Measurements from ENCODE around the gene TNS2. TPM values are rescaled to one million over a fixed set of nuclear protein-coding genes. Genes with fewer than 3 reads are reported as not detected.

The TNS2 gene
- total RNA-seq, 2 donors from 2014 or later, result 1.2 to 2.1 TPM

DNA sequence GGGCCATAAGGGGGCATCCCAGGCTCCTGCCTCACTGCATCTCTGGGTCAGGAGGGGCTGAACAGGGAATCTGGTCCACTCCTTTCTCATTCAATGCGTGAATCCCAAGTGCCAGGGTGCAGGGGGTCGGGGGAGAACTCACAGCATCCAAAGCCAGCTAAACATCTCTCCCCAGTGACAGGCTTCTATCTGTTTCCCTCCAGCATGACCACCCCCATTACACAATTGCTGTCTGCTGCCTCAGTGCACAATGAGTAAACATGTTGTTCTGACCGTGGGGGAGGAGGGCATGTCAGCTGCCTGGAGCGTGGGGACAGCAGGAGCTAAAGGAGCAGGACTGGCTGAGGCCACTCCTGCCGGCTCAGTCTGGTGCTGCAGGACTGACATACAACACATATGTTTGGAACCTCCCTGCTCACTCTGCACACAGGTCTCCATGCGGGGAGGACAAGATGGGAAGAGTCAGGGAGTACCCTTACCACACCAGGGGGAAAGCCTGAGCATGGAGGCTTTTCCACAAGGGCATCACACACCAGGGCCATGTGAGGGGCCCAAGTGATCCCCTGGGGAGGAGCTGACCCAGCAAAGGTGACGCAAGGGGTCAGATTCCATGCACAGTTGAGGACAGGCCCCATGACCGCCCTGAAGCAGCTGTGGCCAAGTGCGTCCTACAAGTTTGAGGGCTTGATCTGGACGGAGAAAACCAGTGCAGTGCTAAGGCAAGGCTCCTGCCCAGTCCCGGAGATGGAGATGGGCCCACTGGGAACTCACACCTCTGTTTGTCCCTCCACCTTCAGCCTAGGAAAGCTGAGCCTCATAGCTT lies 1.4 kb downstream of the TNS2 start:
- Mint-ChIP-seq H3K9me3 (no peaks in the 10 kb centered on the region), H3K27ac (no peak overlapping the region), H3K36me3 (no peaks in the 10 kb centered on the region)
- ATAC-seq, result no peak
- no peak for DNase-seq (ENCODE audit: low spot score in 2 of 2)

DNA sequence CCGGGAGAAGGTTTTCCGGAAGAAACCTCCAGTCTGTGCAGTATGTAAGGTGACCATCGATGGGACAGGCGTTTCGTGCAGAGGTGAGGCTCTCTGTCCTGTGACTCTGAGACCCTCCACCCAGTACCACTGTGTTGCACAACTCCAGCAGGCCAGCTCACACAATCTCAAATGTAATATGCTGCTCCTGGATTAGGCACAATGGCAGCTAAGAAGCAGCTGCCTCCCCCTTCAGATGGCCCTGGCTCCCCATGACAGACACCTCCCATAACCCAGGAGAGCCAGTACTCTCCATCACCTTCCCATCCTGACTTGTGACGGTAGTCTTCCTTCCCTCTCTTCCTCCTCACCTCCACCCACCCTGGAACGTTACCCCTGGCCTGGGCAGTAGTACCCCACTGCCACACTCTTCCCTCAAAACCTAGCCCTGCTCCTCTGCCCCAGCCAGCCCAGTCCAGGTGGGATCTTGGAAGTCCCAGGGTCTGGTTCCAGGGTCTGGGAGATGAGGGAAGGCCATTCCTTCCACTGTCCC lies 2.1 kb downstream of the TNS2 start:
- no peaks in the 10 kb centered on the region for H3K36me3 Mint-ChIP-seq
- ATAC-seq (no peak), DNase-seq (ENCODE audit: low spot score in 2 of 2) (no peak)
- H3K27ac Mint-ChIP-seq, result no peak overlapping the region
- H3K9me3 Mint-ChIP-seq, result no peaks in the 10 kb centered on the region

DNA sequence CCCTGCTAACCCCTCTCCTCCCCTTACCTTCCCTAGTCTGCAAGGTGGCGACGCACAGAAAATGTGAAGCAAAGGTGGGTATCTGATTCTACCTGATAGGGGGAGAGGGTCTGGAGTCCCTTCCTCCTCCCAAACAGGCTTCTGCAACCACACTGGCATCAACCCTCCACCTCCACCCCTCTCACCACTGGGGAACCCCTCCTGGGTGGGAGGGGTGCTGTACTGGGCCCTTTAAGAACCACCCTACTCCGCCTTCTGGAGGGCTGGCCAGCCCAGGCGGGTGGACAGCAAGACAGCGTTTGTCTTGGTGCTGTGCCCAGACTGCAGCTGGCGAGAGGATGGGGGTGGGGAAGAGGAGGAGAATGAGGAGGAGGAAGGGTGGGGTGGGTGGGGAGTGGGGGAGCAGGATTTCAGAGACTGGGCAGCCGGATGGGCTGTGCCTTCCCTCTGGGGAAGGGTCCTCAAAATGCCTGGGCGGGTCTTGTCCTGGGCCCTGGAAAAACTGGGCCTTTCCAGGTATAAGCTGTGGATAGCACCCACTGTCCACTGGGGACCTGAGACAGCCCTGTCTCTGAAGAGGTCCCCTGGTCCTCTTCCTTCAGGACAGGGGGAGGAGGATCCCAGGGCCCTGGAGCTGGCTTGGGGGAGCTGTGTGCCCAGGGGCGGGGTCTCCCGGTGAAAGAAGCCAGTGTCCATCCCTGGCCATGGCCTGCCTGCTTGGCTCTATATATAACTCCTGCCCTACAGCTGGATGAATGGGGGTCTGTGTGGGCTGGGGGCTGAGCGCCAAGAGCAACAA lies 2.8 kb downstream of the TNS2 start:
- Mint-ChIP-seq H3K9me3 (no peaks in the 10 kb centered on the region), H3K36me3 (no peaks in the 10 kb centered on the region), H3K27ac (no peak overlapping the region)
- no peak for ATAC-seq
- DNase-seq (ENCODE audit: low spot score in 2 of 2), result no peak

DNA sequence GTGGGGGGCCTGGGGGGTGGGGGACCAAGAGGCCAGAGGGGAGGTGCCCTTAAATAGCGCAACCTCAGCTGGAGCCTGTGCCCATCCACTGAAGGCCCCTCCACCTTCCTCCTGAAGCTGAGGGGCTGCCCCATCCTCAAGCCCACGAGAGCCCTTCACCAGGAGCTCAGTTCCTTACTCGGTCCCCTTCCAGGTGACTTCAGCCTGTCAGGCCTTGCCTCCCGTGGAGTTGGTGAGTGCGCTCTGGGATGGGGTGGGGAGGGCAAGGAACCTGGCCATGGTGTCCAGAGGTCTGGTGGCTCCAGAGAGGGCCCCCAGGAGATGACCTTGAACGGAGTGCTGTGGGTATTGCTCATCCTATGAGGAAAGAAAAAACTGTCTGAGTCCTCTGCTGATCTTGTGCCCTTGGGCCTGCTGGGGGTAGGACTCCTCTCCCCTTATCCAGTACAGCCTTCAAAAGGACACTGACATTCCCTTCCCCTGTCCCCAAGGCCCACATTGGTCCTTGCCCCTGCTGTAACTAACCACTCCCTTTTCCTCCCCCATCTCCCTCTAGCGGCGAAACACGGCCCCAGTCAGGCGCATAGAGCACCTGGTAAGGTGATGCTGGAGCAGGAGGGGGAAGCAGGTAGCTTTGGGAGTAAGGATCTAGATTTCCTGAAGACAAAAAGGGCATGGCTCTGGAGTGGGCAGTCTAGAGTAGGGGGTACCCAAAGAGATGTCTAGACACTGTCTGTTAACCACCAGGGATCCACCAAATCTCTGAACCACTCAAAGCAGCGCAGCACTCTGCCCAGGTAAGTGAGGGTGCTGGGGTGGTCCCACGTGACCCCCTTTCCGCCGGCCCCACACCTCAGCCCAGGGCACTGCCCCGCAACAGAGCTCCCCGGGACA lies 3.6 kb downstream of the TNS2 start:
- Mint-ChIP-seq H3K36me3 (no peaks in the 10 kb centered on the region), H3K27ac (peak overlapping the region; percentile 74 to 79), H3K9me3 (no peaks in the 10 kb centered on the region)
- ATAC-seq, result peak; percentile 16 to 38
- peak in 1 of 2 donors; percentile 55 for DNase-seq (ENCODE audit: low spot score in 2 of 2)

DNA sequence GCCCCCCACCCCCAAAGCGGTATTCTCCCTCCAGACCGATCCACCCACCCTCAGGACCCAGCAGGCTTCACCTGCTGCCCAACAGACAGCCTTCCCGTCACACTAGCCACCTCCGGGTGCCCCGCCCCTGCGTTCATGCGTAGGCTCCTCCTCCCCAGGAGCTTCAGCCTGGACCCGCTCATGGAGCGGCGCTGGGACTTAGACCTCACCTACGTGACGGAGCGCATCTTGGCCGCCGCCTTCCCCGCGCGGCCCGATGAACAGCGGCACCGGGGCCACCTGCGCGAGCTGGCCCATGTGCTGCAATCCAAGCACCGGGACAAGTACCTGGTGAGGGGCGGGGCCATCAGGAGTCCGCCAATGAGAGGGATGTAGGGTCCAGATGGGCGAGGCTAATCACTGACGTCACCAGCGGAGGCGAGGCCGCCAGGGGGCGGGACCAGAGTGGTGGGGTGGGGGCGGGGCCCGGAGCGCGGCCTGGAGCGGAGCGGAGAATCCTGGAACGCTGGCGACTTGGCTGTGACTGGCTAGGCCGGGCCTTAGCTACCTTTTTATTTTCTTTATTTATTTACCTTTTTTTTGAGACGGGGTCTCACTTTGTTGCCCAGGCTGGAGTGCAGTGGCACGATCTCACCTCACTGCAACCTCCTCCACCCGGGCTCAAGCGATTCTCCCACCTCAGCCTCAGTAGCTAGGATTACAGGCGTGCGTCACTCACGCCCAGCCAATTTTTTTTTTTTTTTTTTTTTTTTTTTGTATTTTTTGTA lies 4.4 kb downstream of the TNS2 start:
- Mint-ChIP-seq H3K9me3 (no peaks in the 10 kb centered on the region), H3K36me3 (no peaks in the 10 kb centered on the region), H3K27ac (peak overlapping the region; percentile 74 to 79)
- peak; percentile 91 to 93 for DNase-seq (ENCODE audit: low spot score in 2 of 2)
- peak; percentile 93 to 94 for ATAC-seq

DNA sequence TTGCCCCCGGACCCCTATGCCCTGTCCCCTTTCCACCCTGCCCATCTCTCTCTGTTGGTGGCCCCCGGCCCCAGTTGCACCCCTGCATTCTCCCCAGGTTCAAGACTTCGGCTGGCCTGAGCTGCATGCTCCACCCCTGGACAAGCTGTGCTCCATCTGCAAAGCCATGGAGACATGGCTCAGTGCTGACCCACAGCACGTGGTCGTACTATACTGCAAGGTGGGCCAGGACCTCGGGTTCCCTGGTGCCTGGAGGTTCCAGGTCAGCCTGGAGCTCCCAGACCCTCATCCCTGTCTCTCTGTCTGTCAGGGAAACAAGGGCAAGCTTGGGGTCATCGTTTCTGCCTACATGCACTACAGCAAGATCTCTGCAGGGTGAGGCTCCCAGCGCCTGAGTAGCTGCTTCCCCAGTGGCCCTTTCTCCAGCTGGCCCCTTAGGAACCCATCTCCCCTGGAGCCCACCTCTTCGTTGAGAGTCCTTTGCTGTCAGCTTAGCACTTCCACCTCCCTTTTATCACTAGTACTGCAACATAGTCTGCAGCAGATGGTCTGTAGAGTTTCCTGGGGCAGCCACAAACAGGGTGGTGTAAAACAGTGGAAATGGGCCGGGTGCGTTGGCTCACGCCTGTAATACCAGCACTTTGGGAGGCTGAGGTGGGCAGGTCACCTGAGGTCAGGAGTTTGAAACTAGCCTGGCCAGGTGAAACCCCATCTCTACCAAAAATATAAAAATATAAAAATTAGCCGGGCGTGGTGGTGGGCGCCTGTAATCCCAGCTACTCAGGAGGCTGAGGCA lies 5.8 kb downstream of the TNS2 start:
- Mint-ChIP-seq H3K36me3 (no peaks in the 10 kb centered on the region), H3K27ac (no peak overlapping the region), H3K9me3 (no peaks in the 10 kb centered on the region)
- DNase-seq (ENCODE audit: low spot score in 2 of 2) (no peak), ATAC-seq (no peak)

DNA sequence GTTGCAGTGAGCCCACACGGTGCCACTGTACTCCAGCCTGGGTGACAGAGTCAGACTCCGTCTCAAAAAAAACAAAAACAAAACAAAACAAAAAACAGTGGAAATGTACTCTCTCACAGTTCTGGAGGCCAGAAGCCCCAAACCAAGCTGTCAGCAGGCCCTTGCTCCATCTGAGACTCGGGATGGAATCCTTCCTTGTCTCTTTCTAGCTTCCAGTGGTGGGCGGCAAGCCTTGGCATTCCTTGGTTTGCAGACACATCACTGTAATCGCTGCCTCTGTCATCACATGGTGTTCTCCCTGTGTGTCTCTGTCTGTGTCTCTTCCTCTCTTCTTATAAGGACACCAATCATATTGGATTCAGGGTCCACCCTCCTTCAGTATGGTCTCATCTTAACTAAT lies 6.4 kb downstream of the TNS2 start:
- DNase-seq (ENCODE audit: low spot score in 2 of 2), result no peak
- no peaks in the 10 kb centered on the region for H3K36me3 Mint-ChIP-seq
- no peak overlapping the region for H3K27ac Mint-ChIP-seq
- no peaks in the 10 kb centered on the region for H3K9me3 Mint-ChIP-seq
- ATAC-seq, result no peak

DNA sequence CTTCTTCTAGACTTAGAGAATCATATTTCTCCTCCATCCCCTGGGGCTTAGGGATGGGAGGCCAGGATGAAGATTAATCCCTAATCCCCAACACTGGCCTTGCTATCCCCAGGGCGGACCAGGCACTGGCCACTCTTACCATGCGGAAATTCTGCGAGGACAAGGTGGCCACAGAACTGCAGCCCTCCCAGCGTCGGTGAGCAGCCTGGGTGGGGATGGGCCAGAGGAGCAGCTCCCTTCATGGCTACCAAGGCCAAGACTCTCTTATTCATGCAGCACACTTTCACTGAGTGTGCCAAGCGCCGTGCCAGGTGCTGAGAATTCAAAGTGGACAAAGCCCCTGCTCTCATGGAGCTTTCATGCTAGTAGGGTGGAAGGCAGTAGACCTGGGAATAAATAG lies 7.0 kb downstream of the TNS2 start:
- Mint-ChIP-seq H3K9me3 (no peaks in the 10 kb centered on the region), H3K27ac (no peak overlapping the region), H3K36me3 (no peaks in the 10 kb centered on the region)
- no peak for DNase-seq (ENCODE audit: low spot score in 2 of 2)
- ATAC-seq, result no peak

DNA sequence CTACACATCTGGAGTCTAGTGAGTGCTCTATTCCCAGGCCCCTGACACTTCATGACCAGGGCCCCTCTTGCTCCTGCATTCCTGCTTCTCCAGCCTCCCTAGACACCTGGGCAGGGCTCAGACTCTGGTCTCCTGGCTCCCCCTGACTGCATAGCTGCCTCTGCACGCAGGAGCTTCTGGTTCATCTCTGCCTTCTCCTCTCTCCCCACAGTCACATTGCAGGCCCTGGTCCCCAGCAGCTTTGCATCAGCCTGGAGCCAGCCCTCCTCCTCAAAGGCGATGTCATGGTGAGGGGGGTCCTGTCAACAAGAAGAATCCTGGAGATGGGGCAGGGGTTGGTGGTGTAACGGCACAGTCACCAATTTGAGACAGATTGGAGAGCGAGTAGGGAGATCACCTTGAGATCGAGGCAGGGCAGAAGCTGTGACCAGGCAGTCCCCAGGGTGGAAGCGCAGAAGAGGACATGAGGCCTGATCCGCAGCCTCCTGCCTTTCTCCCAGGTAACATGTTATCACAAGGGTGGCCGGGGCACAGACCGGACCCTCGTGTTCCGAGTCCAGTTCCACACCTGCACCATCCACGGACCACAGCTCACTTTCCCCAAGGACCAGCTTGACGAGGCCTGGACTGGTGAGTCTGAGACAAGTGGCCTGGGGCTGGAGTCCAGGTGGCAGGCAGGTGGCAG lies 8.1 kb downstream of the TNS2 start:
- no peak overlapping the region for H3K27ac Mint-ChIP-seq
- DNase-seq (ENCODE audit: low spot score in 2 of 2) (no peak), ATAC-seq (no peak)
- no peaks in the 10 kb centered on the region for H3K36me3 Mint-ChIP-seq
- no peaks in the 10 kb centered on the region for H3K9me3 Mint-ChIP-seq

DNA sequence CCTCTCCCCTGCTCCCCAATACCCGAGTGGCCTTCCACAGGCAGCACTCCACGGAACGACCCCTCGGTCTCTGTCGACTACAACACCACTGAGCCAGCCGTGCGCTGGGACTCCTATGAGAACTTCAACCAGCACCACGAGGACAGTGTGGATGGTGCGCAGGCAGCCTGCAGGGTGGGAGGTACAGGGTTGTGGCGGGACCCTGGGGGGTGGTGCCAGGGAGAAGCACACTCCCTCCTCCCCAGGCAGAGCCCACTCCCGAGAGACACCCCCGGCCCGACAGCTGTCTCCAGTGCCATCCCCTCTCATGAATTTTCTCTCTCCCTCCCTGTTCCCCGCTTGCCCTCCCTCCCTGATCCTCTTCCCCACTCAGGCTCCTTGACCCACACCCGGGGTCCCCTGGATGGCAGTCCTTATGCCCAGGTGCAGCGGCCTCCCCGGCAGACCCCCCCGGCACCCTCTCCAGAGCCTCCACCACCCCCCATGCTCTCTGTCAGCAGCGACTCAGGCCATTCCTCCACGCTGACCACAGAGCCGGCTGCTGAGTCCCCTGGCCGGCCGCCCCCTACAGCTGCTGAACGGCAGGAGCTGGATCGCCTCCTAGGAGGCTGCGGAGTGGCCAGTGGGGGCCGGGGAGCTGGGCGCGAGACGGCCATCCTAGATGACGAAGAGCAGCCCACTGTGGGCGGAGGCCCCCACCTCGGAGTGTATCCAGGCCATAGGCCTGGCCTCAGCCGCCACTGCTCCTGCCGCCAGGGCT lies 9.0 kb downstream of the TNS2 start:
- no peak overlapping the region for H3K27ac Mint-ChIP-seq
- no peaks in the 10 kb centered on the region for H3K9me3 Mint-ChIP-seq
- no peaks in the 10 kb centered on the region for H3K36me3 Mint-ChIP-seq
- DNase-seq (ENCODE audit: low spot score in 2 of 2) (no peak), ATAC-seq (no peak)

DNA sequence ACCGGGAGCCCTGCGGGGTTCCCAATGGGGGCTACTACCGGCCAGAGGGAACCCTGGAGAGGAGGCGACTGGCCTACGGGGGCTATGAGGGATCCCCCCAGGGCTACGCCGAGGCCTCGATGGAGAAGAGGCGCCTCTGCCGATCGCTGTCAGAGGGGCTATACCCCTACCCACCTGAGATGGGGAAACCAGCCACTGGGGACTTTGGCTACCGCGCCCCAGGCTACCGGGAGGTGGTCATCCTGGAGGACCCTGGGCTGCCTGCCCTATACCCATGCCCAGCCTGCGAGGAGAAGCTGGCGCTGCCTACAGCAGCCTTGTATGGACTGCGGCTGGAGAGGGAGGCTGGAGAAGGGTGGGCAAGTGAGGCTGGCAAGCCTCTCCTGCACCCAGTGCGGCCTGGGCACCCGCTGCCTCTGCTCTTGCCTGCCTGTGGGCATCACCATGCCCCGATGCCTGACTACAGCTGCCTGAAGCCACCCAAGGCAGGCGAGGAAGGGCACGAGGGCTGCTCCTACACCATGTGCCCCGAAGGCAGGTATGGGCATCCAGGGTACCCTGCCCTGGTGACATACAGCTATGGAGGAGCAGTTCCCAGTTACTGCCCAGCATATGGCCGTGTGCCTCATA lies 9.7 kb downstream of the TNS2 start:
- ATAC-seq, result no peak
- no peak for DNase-seq (ENCODE audit: low spot score in 2 of 2)
- Mint-ChIP-seq H3K9me3 (no peaks in the 10 kb centered on the region), H3K36me3 (no peaks in the 10 kb centered on the region), H3K27ac (peak overlapping the region in 1 of 2 donors; percentile 9)

DNA sequence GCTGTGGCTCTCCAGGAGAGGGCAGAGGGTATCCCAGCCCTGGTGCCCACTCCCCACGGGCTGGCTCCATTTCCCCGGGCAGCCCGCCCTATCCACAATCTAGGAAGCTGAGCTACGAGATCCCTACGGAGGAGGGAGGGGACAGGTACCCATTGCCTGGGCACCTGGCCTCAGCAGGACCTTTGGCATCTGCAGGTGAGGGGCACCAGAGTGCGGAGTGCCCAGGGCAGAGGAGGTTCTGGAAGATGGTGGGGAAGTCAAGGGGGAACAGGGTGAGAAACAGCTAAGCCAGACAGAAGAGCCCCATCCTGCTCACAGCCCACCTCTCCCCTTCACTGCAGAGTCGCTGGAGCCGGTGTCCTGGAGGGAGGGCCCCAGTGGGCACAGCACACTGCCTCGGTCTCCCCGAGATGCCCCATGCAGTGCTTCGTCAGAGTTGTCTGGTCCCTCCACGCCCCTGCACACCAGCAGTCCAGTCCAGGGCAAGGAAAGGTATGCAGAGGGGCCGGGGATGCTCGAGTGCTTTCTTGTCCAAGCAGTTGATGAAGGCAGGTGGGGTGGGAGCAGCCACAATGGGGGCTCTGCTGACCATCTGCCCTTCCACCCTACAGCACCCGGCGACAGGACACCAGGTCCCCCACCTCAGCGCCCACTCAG lies 10.3 kb downstream of the TNS2 start:
- peak overlapping the region in 1 of 2 donors; percentile 29 for H3K27ac Mint-ChIP-seq
- ATAC-seq, result no peak
- DNase-seq (ENCODE audit: low spot score in 2 of 2), result no peak
- H3K36me3 Mint-ChIP-seq, result no peaks in the 10 kb centered on the region
- H3K9me3 Mint-ChIP-seq, result no peaks in the 10 kb centered on the region

DNA sequence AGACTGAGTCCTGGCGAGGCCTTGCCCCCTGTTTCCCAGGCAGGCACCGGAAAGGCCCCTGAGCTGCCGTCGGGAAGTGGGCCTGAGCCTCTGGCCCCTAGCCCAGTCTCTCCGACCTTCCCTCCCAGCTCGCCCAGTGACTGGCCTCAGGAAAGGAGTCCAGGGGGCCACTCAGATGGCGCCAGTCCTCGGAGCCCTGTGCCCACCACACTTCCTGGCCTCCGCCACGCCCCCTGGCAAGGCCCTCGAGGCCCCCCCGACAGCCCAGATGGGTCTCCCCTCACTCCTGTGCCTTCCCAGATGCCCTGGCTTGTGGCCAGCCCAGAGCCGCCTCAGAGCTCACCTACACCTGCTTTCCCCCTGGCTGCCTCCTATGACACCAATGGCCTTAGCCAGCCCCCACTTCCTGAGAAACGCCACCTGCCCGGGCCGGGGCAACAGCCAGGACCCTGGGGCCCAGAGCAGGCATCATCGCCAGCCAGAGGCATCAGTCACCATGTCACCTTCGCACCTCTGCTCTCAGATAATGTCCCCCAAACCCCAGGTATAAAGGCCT lies 10.9 kb downstream of the TNS2 start:
- Mint-ChIP-seq H3K9me3 (no peaks in the 10 kb centered on the region), H3K27ac (no peak overlapping the region), H3K36me3 (no peaks in the 10 kb centered on the region)
- DNase-seq (ENCODE audit: low spot score in 2 of 2) (no peak), ATAC-seq (no peak)

All from activated naive CD4-positive, alpha-beta T cell treated with anti-CD3 and anti-CD28 coated beads, Interleukin-2, amount 50 U/mL, for 72 hours (primary cell).